ENCODE measurements around the gene ASH1L.

The ASH1L gene

GRCh38 chr1:155287987-155288543, 274.5 kb downstream of the ASH1L start:
- TF ChIP-seq, protein P1, sequence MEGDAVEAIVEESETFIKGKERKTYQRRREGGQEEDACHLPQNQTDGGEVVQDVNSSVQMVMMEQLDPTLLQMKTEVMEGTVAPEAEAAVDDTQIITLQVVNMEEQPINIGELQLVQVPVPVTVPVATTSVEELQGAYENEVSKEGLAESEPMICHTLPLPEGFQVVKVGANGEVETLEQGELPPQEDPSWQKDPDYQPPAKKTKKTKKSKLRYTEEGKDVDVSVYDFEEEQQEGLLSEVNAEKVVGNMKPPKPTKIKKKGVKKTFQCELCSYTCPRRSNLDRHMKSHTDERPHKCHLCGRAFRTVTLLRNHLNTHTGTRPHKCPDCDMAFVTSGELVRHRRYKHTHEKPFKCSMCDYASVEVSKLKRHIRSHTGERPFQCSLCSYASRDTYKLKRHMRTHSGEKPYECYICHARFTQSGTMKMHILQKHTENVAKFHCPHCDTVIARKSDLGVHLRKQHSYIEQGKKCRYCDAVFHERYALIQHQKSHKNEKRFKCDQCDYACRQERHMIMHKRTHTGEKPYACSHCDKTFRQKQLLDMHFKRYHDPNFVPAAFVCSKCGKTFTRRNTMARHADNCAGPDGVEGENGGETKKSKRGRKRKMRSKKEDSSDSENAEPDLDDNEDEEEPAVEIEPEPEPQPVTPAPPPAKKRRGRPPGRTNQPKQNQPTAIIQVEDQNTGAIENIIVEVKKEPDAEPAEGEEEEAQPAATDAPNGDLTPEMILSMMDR (IDR thresholded peaks at IDR 0.05; ENCODE audit: low read depth, low read length, missing control alignments), result no peak

DNA sequence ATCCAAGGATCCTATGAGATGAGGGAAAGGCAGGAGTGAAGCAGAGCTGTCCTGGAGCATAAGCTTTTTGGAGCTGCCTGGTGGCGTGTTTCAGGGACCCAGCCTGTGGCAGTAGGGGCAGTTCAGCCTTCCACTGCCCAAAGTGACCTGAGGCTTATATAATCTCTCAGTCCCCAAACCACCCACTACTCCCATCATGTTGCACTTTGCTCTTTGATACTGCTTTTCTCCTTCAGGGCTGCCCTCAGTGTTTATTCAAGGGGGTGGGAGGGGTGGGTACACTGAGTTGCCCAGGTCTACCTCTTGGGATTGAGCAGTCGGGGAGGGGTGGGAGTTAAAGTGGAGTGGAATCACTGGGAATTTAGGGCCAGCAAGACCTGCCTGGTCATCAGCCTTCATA, 276.1 kb downstream of the ASH1L start:
- no peak overlapping the region for H3K4me3 ChIP-seq (replicated peaks; ENCODE audit: low read depth, low read length)
- TF ChIP-seq, protein P1 (IDR thresholded peaks at IDR 0.05; ENCODE audit: low read depth, low read length, missing control alignments), result no peak
- DNase-seq (ENCODE audit: extremely low read depth, low read depth), result no peak

More at GRCh38 chr1:155287987-155288543, 274.5 kb downstream of the ASH1L start:
- DNase-seq (ENCODE audit: extremely low read depth, low read depth), result no peak
- no peak overlapping the region for H3K4me3 ChIP-seq (replicated peaks; ENCODE audit: low read depth, low read length)

- TF ChIP-seq, protein P1 (IDR thresholded peaks at IDR 0.05; ENCODE audit: low read depth, low read length, missing control alignments), result no peak
- no peak overlapping the region for H3K4me3 ChIP-seq (replicated peaks; ENCODE audit: low read depth, low read length)
- DNase-seq (ENCODE audit: extremely low read depth, low read depth), result no peak
Observed at GRCh38 chr1:155285631-155286044, 277.0 kb downstream of the ASH1L start.
